Astrocyte (in vitro differentiated cells and primary cell): ENCODE measurements around the gene FNDC3B.

ENCODE experiments used
- EZH2 ChIP-seq: IDR thresholded peaks from 2 replicates; pipeline ENCODE4 v1.6.1; 2012; ENCODE audit warnings: mild to moderate bottlenecking, low read length, inconsistent platforms; ENCODE audit not compliant: insufficient read depth
- TF ChIP-seq, protein P1 (sequence below): IDR thresholded peaks from 2 replicates; pipeline ENCODE4 v1.5.1; 2011; ENCODE audit warnings: low read depth, mild to moderate bottlenecking, inconsistent platforms, low read length, moderate library complexity; ENCODE audit not compliant: insufficient read depth

DNA sequence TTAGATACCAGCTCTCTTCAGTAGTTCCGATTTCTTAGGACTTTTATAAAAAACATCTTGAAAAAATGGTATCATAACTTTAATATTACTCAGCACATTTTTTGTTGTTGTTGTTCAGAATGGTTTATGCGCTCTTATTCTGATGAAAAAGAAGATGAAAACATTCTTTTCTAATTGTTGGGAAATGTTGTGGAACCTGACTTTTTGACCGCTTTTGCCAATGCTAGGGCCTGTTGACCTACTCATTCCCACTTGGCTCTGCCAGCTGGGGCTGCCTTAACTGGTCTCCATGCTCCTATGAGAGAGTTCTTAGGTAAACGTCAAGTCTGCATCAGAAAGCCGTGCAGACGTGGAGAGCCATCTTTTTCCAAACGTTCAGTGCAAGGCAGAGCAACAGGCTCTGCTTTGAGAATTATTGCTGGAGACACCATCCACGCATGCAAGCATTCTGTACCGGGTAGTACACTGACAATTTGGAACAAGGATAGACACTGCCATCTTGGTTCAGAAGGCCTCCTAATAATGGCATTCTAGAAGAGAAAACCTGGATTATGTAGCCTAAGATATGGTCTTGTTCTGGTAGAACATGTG lies 232.1 kb downstream of the FNDC3B start:
- TF ChIP-seq, protein P1, sequence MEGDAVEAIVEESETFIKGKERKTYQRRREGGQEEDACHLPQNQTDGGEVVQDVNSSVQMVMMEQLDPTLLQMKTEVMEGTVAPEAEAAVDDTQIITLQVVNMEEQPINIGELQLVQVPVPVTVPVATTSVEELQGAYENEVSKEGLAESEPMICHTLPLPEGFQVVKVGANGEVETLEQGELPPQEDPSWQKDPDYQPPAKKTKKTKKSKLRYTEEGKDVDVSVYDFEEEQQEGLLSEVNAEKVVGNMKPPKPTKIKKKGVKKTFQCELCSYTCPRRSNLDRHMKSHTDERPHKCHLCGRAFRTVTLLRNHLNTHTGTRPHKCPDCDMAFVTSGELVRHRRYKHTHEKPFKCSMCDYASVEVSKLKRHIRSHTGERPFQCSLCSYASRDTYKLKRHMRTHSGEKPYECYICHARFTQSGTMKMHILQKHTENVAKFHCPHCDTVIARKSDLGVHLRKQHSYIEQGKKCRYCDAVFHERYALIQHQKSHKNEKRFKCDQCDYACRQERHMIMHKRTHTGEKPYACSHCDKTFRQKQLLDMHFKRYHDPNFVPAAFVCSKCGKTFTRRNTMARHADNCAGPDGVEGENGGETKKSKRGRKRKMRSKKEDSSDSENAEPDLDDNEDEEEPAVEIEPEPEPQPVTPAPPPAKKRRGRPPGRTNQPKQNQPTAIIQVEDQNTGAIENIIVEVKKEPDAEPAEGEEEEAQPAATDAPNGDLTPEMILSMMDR = no peak
- TF ChIP-seq EZH2 = no peak
